Esophagus (tissue), 2 donors: ENCODE results near the gene COBL. TPM values are rescaled to one million over a fixed set of nuclear protein-coding genes. Genes with fewer than 3 reads are reported as not detected.

Source experiments
- H3K27ac ChIP-seq, 2 donors: one replicate each; pipeline ENCODE4 v1.5.1; 2013; ENCODE audit warnings: low read depth in 2 of 2, mild to moderate bottlenecking in 2 of 2, inconsistent platforms in 1 of 2, low read length in 1 of 2, moderate library complexity in 1 of 2
- H3K27me3 ChIP-seq, 2 donors: one replicate each; pipeline ENCODE4 v1.6.1; 2013; ENCODE audit warnings: low read length in 2 of 2, control low read depth in 1 of 2, mild to moderate bottlenecking in 1 of 2; ENCODE audit not compliant: insufficient read depth in 2 of 2, control insufficient read depth in 1 of 2
- H3K36me3 ChIP-seq, 2 donors: one replicate each; pipeline ENCODE4 v1.6.1; 2013; ENCODE audit warnings: low read length in 1 of 2; ENCODE audit not compliant: control insufficient read depth in 2 of 2, insufficient read depth in 2 of 2
- H3K4me1 ChIP-seq, 2 donors: one replicate each; pipeline ENCODE4 v1.6.1; 2013; ENCODE audit warnings: low read length in 1 of 2; ENCODE audit not compliant: control insufficient read depth in 2 of 2, insufficient read depth in 2 of 2
- H3K4me3 ChIP-seq, 2 donors: one replicate each; pipeline ENCODE4 v1.5.1; 2013; ENCODE audit warnings: low read length in 2 of 2, mild to moderate bottlenecking in 2 of 2, low read depth in 1 of 2, moderate library complexity in 1 of 2
- H3K9me3 ChIP-seq, 2 donors: one replicate each; pipeline ENCODE4 v1.6.1; 2013; ENCODE audit warnings: mild to moderate bottlenecking in 2 of 2, low read depth in 1 of 2, low read length in 1 of 2, moderate library complexity in 1 of 2; ENCODE audit not compliant: control insufficient read depth in 2 of 2, insufficient read depth in 1 of 2
- WGBS, 2 donors: extraction: QIAGEN DNeasy Blood & Tissue Kit; methylation state at CpG; one replicate each; pipeline ENCODE4 v1.1.7; 2013; 5-methylcytosine and 5-hydroxymethylcytosine counted together
- polyA plus RNA-seq, 2 donors: library from polyadenylated mRNA; stranded (reverse); fragments of 200-250 nt; gene quantifications; one replicate each; pipeline ENCODE4 v1.2.3, GENCODE V29; 2013
- donor health status: healthy with polysubstance abuse.
- donor health status: Bipolar disorder and iron deficiency.

The COBL gene
- polyA plus RNA-seq, 2 donors = 3.6 to 6.1 TPM

GRCh38 chr7:51240868-51241267 is 75.7 kb downstream of the COBL start:
- Histone ChIP-seq H3K27me3 (no peaks in the 10 kb centered on the region), H3K36me3 (no peaks in the 10 kb centered on the region), H3K4me1 (peaks cover 0 to 7% of the 10 kb centered on the region in 2 donors), H3K27ac (no peak overlapping the region), H3K4me3 (no peak overlapping the region), H3K9me3 (no peaks in the 10 kb centered on the region)
- WGBS, 2 donors = 68 to 70% methylated on average over 4 of the region's 4 CpGs

DNA sequence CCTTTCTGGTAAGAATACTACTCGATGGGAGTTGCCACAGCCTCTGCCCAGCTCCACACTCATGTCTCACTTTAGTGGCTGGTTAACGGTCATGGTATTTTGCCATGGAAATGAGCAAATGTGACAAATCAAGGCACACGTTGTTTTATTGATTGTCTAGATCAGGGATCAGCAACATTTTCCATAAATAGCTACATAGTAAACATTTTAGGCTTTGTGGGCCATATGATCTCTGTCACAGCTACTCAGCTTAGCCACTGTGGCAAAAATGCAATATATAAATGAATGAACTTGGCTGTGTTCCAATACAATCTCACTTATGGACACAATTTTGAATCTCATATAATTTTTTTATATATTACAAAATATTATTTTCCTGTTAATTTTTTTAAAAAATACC is 76.9 kb downstream of the COBL start:
- Histone ChIP-seq H3K4me1 (peaks cover 0 to 6% of the 10 kb centered on the region in 2 donors), H3K36me3 (no peaks in the 10 kb centered on the region), H3K4me3 (no peak overlapping the region), H3K27me3 (no peaks in the 10 kb centered on the region), H3K27ac (no peak overlapping the region), H3K9me3 (no peaks in the 10 kb centered on the region)
- 81 to 82% methylated on average over 3 of the region's 3 CpGs for WGBS, 2 donors

GRCh38 chr7:51238981-51239495 is 77.6 kb downstream of the COBL start:
- WGBS, 2 donors = 76 to 84% methylated on average over 4 of the region's 4 CpGs
- Histone ChIP-seq H3K9me3 (no peaks in the 10 kb centered on the region), H3K4me1 (peaks cover 0 to 2% of the 10 kb centered on the region in 2 donors), H3K27me3 (no peaks in the 10 kb centered on the region), H3K27ac (no peak overlapping the region), H3K4me3 (no peak overlapping the region), H3K36me3 (no peaks in the 10 kb centered on the region)

- WGBS, 2 donors = 71 to 80% methylated on average over 9 of the region's 9 CpGs
- peaks cover 0 to 2% of the 10 kb centered on the region in 2 donors for H3K4me1 ChIP-seq
- no peak overlapping the region for H3K4me3 ChIP-seq
These were observed 79.0 kb downstream of the COBL start for GRCh38 chr7:51237446-51238133.

DNA sequence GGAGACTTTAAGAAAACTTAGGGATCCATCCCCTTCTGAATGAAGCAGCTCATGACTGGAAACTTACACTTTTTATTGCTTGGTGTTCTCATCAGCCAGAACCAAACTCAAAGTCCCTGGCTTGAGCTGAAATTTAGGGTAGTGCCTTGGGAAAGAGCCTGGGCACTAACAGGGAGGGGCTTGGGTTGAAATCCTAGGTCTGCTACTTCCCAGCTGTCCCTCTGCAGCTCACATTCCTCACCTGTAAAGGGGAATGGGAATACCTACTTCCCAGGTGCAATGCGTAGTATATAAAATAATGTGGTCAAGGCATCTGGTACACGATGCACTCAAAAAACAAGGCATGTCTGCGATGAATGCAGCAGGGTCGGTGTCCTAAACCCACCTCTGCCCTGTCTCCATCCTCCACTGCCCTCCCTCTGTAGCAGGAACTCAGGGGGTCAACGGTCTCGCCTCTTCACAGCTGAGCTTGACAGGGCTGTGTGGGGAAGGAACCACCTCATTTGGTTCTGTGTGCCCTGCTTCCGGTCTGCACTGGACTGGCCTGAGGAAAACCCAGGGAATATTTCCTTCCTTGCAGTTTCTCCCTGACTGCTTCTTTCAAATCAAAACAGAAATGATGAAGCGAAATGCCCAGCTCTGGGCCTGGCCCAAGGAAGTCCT is 80.0 kb downstream of the COBL start:
- Histone ChIP-seq H3K27me3 (no peaks in the 10 kb centered on the region), H3K27ac (no peak overlapping the region), H3K36me3 (no peaks in the 10 kb centered on the region), H3K4me3 (no peak overlapping the region), H3K9me3 (no peaks in the 10 kb centered on the region), H3K4me1 (peaks cover 0 to 2% of the 10 kb centered on the region in 2 donors)
- 81 to 83% methylated on average over 8 of the region's 8 CpGs for WGBS, 2 donors

More at GRCh38 chr7:51237446-51238133, 79.0 kb downstream of the COBL start:
- Histone ChIP-seq H3K27ac (no peak overlapping the region), H3K9me3 (no peaks in the 10 kb centered on the region), H3K36me3 (no peaks in the 10 kb centered on the region), H3K27me3 (no peaks in the 10 kb centered on the region)

- H3K4me3 ChIP-seq = no peak overlapping the region
- no peaks in the 10 kb centered on the region for H3K9me3 ChIP-seq
- WGBS, 2 donors = 83 to 85% methylated on average over 10 of the region's 10 CpGs
- H3K27me3 ChIP-seq = no peaks in the 10 kb centered on the region
- H3K27ac ChIP-seq = no peak overlapping the region
- H3K36me3 ChIP-seq = no peaks in the 10 kb centered on the region
- peaks cover 0 to 2% of the 10 kb centered on the region in 2 donors for H3K4me1 ChIP-seq
These were observed 80.9 kb downstream of the COBL start for GRCh38 chr7:51235593-51236313.

GRCh38 chr7:51234609-51235308 is 81.8 kb downstream of the COBL start:
- Histone ChIP-seq H3K27ac (no peak overlapping the region), H3K4me3 (no peak overlapping the region), H3K27me3 (no peaks in the 10 kb centered on the region), H3K9me3 (no peaks in the 10 kb centered on the region), H3K36me3 (no peaks in the 10 kb centered on the region), H3K4me1 (peaks cover 0 to 2% of the 10 kb centered on the region in 2 donors)
- WGBS, 2 donors = 92 to 94% methylated on average over 8 of the region's 8 CpGs

DNA sequence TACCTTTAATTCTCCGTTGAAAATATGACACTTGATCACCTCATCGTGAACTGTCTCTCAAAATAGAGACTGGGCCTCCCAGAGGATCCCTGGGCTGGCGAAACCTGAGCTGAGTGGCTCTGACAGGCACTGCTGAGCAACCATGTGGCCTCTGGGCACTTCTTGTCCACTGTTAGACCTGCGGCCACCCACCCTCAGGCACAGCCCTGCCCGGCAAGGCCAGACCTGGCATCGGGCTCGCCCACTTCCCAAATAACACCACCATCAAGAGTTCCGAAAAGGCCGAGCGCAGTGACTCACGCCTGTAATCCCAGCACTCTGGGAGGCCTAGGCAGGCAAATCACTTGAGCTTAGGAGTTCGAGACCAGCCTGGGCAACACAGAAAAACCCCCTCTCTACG is 82.5 kb downstream of the COBL start:
- H3K27me3 ChIP-seq = no peaks in the 10 kb centered on the region
- H3K27ac ChIP-seq = no peak overlapping the region
- peaks cover 0 to 2% of the 10 kb centered on the region in 2 donors for H3K4me1 ChIP-seq
- H3K36me3 ChIP-seq = no peaks in the 10 kb centered on the region
- WGBS, 2 donors = 90 to 96% methylated on average over 13 of the region's 13 CpGs
- H3K4me3 ChIP-seq = no peak overlapping the region
- H3K9me3 ChIP-seq = no peaks in the 10 kb centered on the region

GRCh38 chr7:51233374-51233773 is 83.2 kb downstream of the COBL start:
- H3K9me3 ChIP-seq = no peaks in the 10 kb centered on the region
- H3K27ac ChIP-seq = no peak overlapping the region
- 79 to 85% methylated on average over 13 of the region's 13 CpGs for WGBS, 2 donors
- no peak overlapping the region for H3K4me3 ChIP-seq
- H3K36me3 ChIP-seq = no peaks in the 10 kb centered on the region
- H3K27me3 ChIP-seq = no peaks in the 10 kb centered on the region
- H3K4me1 ChIP-seq = peaks cover 0 to 2% of the 10 kb centered on the region in 2 donors
